ENCODE results near the gene MDGA2. TPM values are rescaled to one million over a fixed set of nuclear protein-coding genes. Genes with fewer than 3 reads are reported as not detected.

MDGA2 gene
- polyA plus RNA-seq, 1 of the 3 experiments (the other 2 are of a cell fraction) = not detected

GRCh38 chr14:47722929-47723693 is 47.7 kb upstream of the MDGA2 start:
- Histone ChIP-seq H3K9me3 (no peaks in the 10 kb centered on the region), H2AFZ (ENCODE audit: low read depth) (no peak overlapping the region), H3K36me3 (replicated peaks in 1 of 2; ENCODE audit: control insufficient read depth in 1 of 2, insufficient read depth in 2 of 2, low read length in 1 of 2) (no peaks in the 10 kb centered on the region), H3K9me2 (no peaks in the 10 kb centered on the region), H3K27ac (ENCODE audit: low read depth in 2 of 2, low read length in 1 of 2) (no peak overlapping the region), H3K4me1 (ENCODE audit: control insufficient read depth in 1 of 2, insufficient read depth in 2 of 2, low read depth in 1 of 2, low read length in 1 of 2) (no peaks in the 10 kb centered on the region), H3K4me3 (ENCODE audit: low read depth in 2 of 2, low read length in 1 of 2) (no peak overlapping the region), H3K27me3 (ENCODE audit: insufficient read depth) (no peaks in the 10 kb centered on the region), H4K20me1 (ENCODE audit: insufficient read depth) (no peaks in the 10 kb centered on the region), H3K4me2 (no peak overlapping the region), H3K79me2 (ENCODE audit: insufficient read depth) (no peaks in the 10 kb centered on the region), H3F3A (replicated peaks; ENCODE audit: insufficient read depth) (no peaks in the 10 kb centered on the region), H3K9ac (no peak overlapping the region)
- POLR2A ChIA-PET = no interaction called here
- CTCF ChIA-PET = no interaction called here
- 11% methylated on average over 1 of the region's 2 CpGs for WGBS (ENCODE audit: low lambda C conversion rate)
- TF ChIP-seq MAX (IDR thresholded peaks at IDR 0.05; ENCODE audit: low read depth) = no peak
- TF ChIP-seq SMC3 (IDR thresholded peaks at IDR 0.05; ENCODE audit: low read depth, low read length) = no peak
- no peak for TF ChIP-seq GABPA (IDR thresholded peaks at IDR 0.05; ENCODE audit: low read depth)
- no peak for TF ChIP-seq RFX5 (IDR thresholded peaks at IDR 0.05; ENCODE audit: low read length)
- TF ChIP-seq POLR2AphosphoS5 (IDR thresholded peaks at IDR 0.05; ENCODE audit: low read depth, low read length) = no peak
- TF ChIP-seq RCOR1 (IDR thresholded peaks at IDR 0.05; ENCODE audit: low read length) = no peak
- no peak for TF ChIP-seq TEAD4 (IDR thresholded peaks at IDR 0.05; ENCODE audit: borderline replicate concordance, insufficient read depth)
- no peak for DNase-seq

GRCh38 chr14:47720281-47720680 is 44.9 kb upstream of the MDGA2 start:
- Histone ChIP-seq H4K20me1 (ENCODE audit: insufficient read depth) (no peaks in the 10 kb centered on the region), H3K36me3 (replicated peaks in 1 of 2; ENCODE audit: control insufficient read depth in 1 of 2, insufficient read depth in 2 of 2, low read length in 1 of 2) (no peaks in the 10 kb centered on the region), H3K27ac (ENCODE audit: low read depth in 2 of 2, low read length in 1 of 2) (no peak overlapping the region), H3K4me3 (ENCODE audit: low read depth in 2 of 2, low read length in 1 of 2) (no peak overlapping the region), H3K27me3 (ENCODE audit: insufficient read depth) (no peaks in the 10 kb centered on the region), H3K4me1 (ENCODE audit: control insufficient read depth in 1 of 2, insufficient read depth in 2 of 2, low read depth in 1 of 2, low read length in 1 of 2) (no peaks in the 10 kb centered on the region), H3K9me3 (no peaks in the 10 kb centered on the region), H3F3A (replicated peaks; ENCODE audit: insufficient read depth) (no peaks in the 10 kb centered on the region), H2AFZ (ENCODE audit: low read depth) (no peak overlapping the region), H3K79me2 (ENCODE audit: insufficient read depth) (no peaks in the 10 kb centered on the region), H3K9me2 (no peaks in the 10 kb centered on the region), H3K4me2 (no peak overlapping the region), H3K9ac (no peak overlapping the region)
- no peak for TF ChIP-seq MAX (IDR thresholded peaks at IDR 0.05; ENCODE audit: low read depth)
- no peak for TF ChIP-seq EP300 (IDR thresholded peaks at IDR 0.05; ENCODE audit: borderline replicate concordance in 1 of 2, low read depth in 1 of 2, low read length in 1 of 2)
- TF ChIP-seq EZH2phosphoT487 (IDR thresholded peaks at IDR 0.05; ENCODE audit: borderline replicate concordance, low read depth) = no peak
- no peak for TF ChIP-seq GATA2 (CRISPR knock-in tag; IDR thresholded peaks at IDR 0.05)
- no peak for TF ChIP-seq RAD21 (IDR thresholded peaks at IDR 0.05; ENCODE audit: low read length)
- no peak for TF ChIP-seq PBX3 (IDR thresholded peaks at IDR 0.05)
- no peak for TF ChIP-seq JUND (IDR thresholded peaks at IDR 0.05)
- TF ChIP-seq TEAD4 (IDR thresholded peaks at IDR 0.05; ENCODE audit: borderline replicate concordance, insufficient read depth) = no peak
- no peak for TF ChIP-seq TCF12 (IDR thresholded peaks at IDR 0.05)
- no peak for TF ChIP-seq SMC3 (IDR thresholded peaks at IDR 0.05; ENCODE audit: low read depth, low read length)
- no peak for TF ChIP-seq NRF1 (IDR thresholded peaks at IDR 0.05; ENCODE audit: low read depth, low read length)
- no peak for TF ChIP-seq TAF1 (IDR thresholded peaks at IDR 0.05; ENCODE audit: borderline replicate concordance, low read depth, low read length)
- no peak for TF ChIP-seq POLR2AphosphoS5 (IDR thresholded peaks at IDR 0.05; ENCODE audit: low read depth, low read length)
- TF ChIP-seq FOXM1 (IDR thresholded peaks at IDR 0.05; ENCODE audit: low read depth) = no peak
- no peak for DNase-seq
- POLR2A ChIA-PET = no interaction called here
- CTCF ChIA-PET = no interaction called here
- WGBS (ENCODE audit: low lambda C conversion rate) = 14% methylated on average over 4 of the region's 4 CpGs

Data from SK-N-SH (cell line).